OCI-LY3 (cell line): ENCODE results near the gene C10orf90.

Experiments
- H2AFZ ChIP-seq: fragments of 200-600, 300-600 bp; shearing (Covaris generic); 2 replicates; pipeline ENCODE4 v1.6.0; 2014; ENCODE audit warnings: antibody characterized with exemption, low read depth, low read length
- H3K27ac ChIP-seq: fragments of 200-600, 300-600 bp; sonication (generic); 2 replicates; pipeline ENCODE4 v1.5.1; 2014; ENCODE audit warnings: mild to moderate bottlenecking, low read length, moderate library complexity, mixed read lengths
- H3K27me3 ChIP-seq: fragments of 200-600, 300-600 bp; sonication (generic); 2 replicates; pipeline ENCODE4 v1.6.1; 2014; ENCODE audit warnings: low read depth, low read length, mixed read lengths
- H3K36me3 ChIP-seq: fragments of 200-600, 300-600 bp; sonication (generic); replicated peaks from 2 replicates; pipeline ENCODE3; 2014; ENCODE audit warnings: low read depth, low read length, mixed read lengths
- H3K4me1 ChIP-seq: fragments of 300-600, 200-600 bp; sonication (generic); 2 replicates; pipeline ENCODE4 v1.6.1; 2014; ENCODE audit warnings: low read length, mixed read lengths
- H3K4me2 ChIP-seq: fragments of 200-600, 300-600 bp; sonication (generic); 2 replicates; pipeline ENCODE4 v1.6.1; 2014; ENCODE audit warnings: low read length, mixed read lengths
- H3K4me3 ChIP-seq: fragments of 300-600, 200-600 bp; sonication (generic); 2 replicates; pipeline ENCODE4 v1.5.1; 2014; ENCODE audit warnings: antibody characterized with exemption, mild to moderate bottlenecking, low read length, moderate library complexity
- H3K79me2 ChIP-seq: fragments of 300-600, 200-600 bp; shearing (Covaris generic); 2 replicates; pipeline ENCODE4 v1.6.1; 2014; ENCODE audit warnings: mild to moderate bottlenecking, low read length, mixed read lengths
- H3K9ac ChIP-seq: fragments of 300-600, 200-600 bp; shearing (Covaris generic); 2 replicates; pipeline ENCODE4 v1.6.0; 2014; ENCODE audit warnings: mild to moderate bottlenecking, low read length, moderate library complexity
- H3K9me3 ChIP-seq: fragments of 200-600, 300-600 bp; shearing (Covaris generic); 2 replicates; pipeline ENCODE4 v1.6.1; 2014; ENCODE audit warnings: low read length, mixed read lengths; ENCODE audit not compliant: insufficient read depth
- H4K20me1 ChIP-seq: fragments of 200-600, 300-600 bp; sonication (generic); 2 replicates; pipeline ENCODE4 v1.6.1; 2016; ENCODE audit warnings: low read length, mixed read lengths; ENCODE audit not compliant: insufficient read depth
- CTCF ChIP-seq: fragments of 200-600, 300-600 bp; sonication (generic); IDR thresholded peaks from 2 replicates; pipeline ENCODE4 v1.5.1; 2014; ENCODE audit warnings: antibody characterized with exemption, low read length, low read depth
- EZH2phosphoT487 ChIP-seq: fragments of 200-600 bp; shearing (Covaris generic); IDR thresholded peaks from 2 replicates; pipeline ENCODE4 v1.6.1; 2018; ENCODE audit warnings: antibody characterized with exemption, mixed run types, low read depth

Gene C10orf90

DNA sequence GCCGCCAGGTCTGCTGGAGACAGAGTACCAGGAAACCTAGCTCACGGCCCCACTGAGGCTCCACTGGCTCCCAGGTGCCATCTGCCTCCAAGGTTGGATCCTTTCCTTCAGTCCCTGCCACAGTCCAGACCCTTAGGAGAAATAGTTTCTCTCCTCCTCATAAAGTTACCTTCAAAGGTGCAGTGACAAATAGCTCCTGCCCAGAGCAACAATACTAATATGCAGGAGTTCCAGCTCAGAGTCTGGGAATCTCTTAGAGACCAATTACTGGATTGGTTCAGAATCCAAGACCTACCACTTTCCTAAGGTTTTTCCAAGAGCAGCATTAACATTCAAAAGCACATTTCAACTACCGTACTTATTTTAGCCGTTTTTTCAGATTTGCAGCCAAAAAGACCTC is 241.2 kb downstream of the C10orf90 start:
- TF ChIP-seq EZH2phosphoT487, result no peak
- TF ChIP-seq CTCF, result no peak
- Histone ChIP-seq H3K9ac (no peak overlapping the region), H3K4me3 (no peak overlapping the region), H2AFZ (no peak overlapping the region), H3K79me2 (no peaks in the 10 kb centered on the region), H4K20me1 (no peaks in the 10 kb centered on the region), H3K27ac (no peak overlapping the region), H3K9me3 (no peaks in the 10 kb centered on the region), H3K27me3 (no peaks in the 10 kb centered on the region), H3K36me3 (no peaks in the 10 kb centered on the region), H3K4me1 (no peaks in the 10 kb centered on the region), H3K4me2 (no peak overlapping the region)

GRCh38 chr10:126425489-126426065 is 244.9 kb downstream of the C10orf90 start:
- Histone ChIP-seq H3K27ac (no peak overlapping the region), H3K4me1 (no peaks in the 10 kb centered on the region), H3K36me3 (no peaks in the 10 kb centered on the region), H3K4me2 (no peak overlapping the region), H3K9me3 (no peaks in the 10 kb centered on the region), H3K79me2 (no peaks in the 10 kb centered on the region), H3K27me3 (no peaks in the 10 kb centered on the region), H3K9ac (no peak overlapping the region), H4K20me1 (no peaks in the 10 kb centered on the region), H2AFZ (no peak overlapping the region), H3K4me3 (no peak overlapping the region)
- TF ChIP-seq EZH2phosphoT487 (no peak), CTCF (no peak)

GRCh38 chr10:126425032-126425431 is 245.5 kb downstream of the C10orf90 start:
- Histone ChIP-seq H3K4me3 (no peak overlapping the region), H3K27ac (no peak overlapping the region), H3K36me3 (no peaks in the 10 kb centered on the region), H3K79me2 (no peaks in the 10 kb centered on the region), H4K20me1 (no peaks in the 10 kb centered on the region), H3K27me3 (no peaks in the 10 kb centered on the region), H3K4me2 (no peak overlapping the region), H3K9me3 (no peaks in the 10 kb centered on the region), H3K4me1 (no peaks in the 10 kb centered on the region), H2AFZ (no peak overlapping the region), H3K9ac (no peak overlapping the region)
- TF ChIP-seq EZH2phosphoT487 (no peak), CTCF (no peak)

DNA sequence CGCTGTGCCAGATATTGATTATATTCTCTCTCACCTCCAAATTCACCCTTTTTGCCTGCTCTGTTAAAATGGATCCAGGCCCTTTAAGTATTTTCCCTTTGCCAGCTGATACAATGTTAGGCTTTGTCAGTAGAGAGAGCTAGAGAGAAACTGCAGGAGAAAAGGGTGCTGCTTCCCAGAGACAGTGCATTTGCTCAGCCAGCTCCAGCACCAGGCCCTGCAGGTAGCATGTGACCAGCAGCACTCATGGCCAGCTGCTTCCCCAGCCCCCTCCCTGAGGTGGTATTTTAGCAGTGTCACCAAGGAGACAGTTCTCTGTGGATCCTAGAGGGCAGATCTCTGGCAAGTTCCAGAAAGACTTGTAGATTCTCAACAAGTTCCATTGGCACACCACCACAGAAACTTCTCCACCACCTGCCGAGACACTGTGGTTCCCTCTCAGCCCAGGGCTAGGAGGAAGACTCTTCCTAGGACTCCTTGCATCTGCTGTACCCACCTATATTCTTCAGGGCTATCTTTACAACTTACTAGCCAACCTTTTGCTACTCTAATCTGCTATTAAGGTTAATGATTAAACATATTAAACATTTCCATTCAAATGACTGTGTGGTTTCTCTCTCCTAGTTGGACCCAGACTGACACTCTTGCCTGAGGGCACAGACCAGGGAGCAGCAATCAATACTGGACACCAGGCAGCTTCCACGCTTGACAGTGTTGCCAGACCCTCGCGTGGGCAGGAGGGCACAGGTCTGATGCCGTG is 246.6 kb downstream of the C10orf90 start:
- H3K27me3 ChIP-seq, result no peaks in the 10 kb centered on the region
- no peak overlapping the region for H2AFZ ChIP-seq
- no peaks in the 10 kb centered on the region for H3K36me3 ChIP-seq
- no peaks in the 10 kb centered on the region for H3K9me3 ChIP-seq
- no peaks in the 10 kb centered on the region for H3K4me1 ChIP-seq
- TF ChIP-seq EZH2phosphoT487 (no peak), CTCF (no peak)
- no peak overlapping the region for H3K4me2 ChIP-seq
- H4K20me1 ChIP-seq, result no peaks in the 10 kb centered on the region
- no peak overlapping the region for H3K9ac ChIP-seq
- H3K4me3 ChIP-seq, result no peak overlapping the region
- no peaks in the 10 kb centered on the region for H3K79me2 ChIP-seq
- H3K27ac ChIP-seq, result no peak overlapping the region
